OCI-LY7 (cell line): Measurements from ENCODE around the gene C1orf174. TPM values are rescaled to one million over a fixed set of nuclear protein-coding genes. Genes with fewer than 3 reads are reported as not detected.
"Not testable (repeated sequence)": the region's sequence is repeated elsewhere in the genome, so short reads cannot be mapped to it uniquely, and the experiment has no call there.

Experiments
- BruUV-seq: library from RNA; stranded (reverse); fragments of 400-500 nt; replicated peaks from 2 replicates; lab custom pipeline; 2021; lab: Mats Ljungman, UMichigan
- CTCF ChIA-PET: fragments of 300-600 bp; sonication (Branson Sonifier 250); formaldehyde crosslinking; loops from one replicate; lab custom pipeline; 2022; ENCODE audit warnings: antibody characterized with exemption; ENCODE audit not compliant: unreplicated experiment; lab: Charles Lee
- POLR2A ChIA-PET: fragments of 300-600 bp; sonication (Branson Sonifier 250); formaldehyde crosslinking; loops from one replicate; lab custom pipeline; 2022; ENCODE audit warnings: antibody characterized with exemption; lab: Charles Lee
- DNase-seq: peaks from one replicate; pipeline ENCODE4 v3.0.0-alpha.2; 2015; ENCODE audit warnings: low spot score
- H2AFZ ChIP-seq: fragments of 200-600 bp; sonication (generic), shearing (Covaris generic); 2 replicates; pipeline ENCODE4 v1.6.1; 2014; ENCODE audit warnings: mild to moderate bottlenecking, antibody characterized with exemption, low read length, moderate library complexity
- H3K27ac ChIP-seq: fragments of 200-600 bp; sonication (generic); 2 replicates; pipeline ENCODE4 v1.5.1; 2014; ENCODE audit warnings: mixed run types, low read depth, mild to moderate bottlenecking, moderate library complexity, low read length, inconsistent platforms; ENCODE audit not compliant: poor library complexity, severe bottlenecking
- H3K36me3 ChIP-seq: fragments of 200-600 bp; sonication (generic); 2 replicates; pipeline ENCODE4 v1.6.1; 2014; ENCODE audit warnings: mild to moderate bottlenecking, antibody characterized with exemption, low read length, moderate library complexity, mixed read lengths; ENCODE audit not compliant: insufficient read depth
- H3K4me1 ChIP-seq: fragments of 200-600 bp; sonication (generic); 2 replicates; pipeline ENCODE4 v1.5.1; 2014; ENCODE audit warnings: mild to moderate bottlenecking, low read length; ENCODE audit not compliant: insufficient read depth, poor library complexity, severe bottlenecking
- H3K4me2 ChIP-seq: fragments of 200-600 bp; sonication (generic); 2 replicates; pipeline ENCODE4 v1.6.1; 2014; ENCODE audit warnings: mild to moderate bottlenecking, low read length
- H3K4me3 ChIP-seq: fragments of 200-600 bp; sonication (generic); 2 replicates; pipeline ENCODE4 v1.5.1; 2014; ENCODE audit warnings: mild to moderate bottlenecking, low read depth, low read length; ENCODE audit not compliant: poor library complexity, severe bottlenecking
- H3K79me2 ChIP-seq: fragments of 200-600 bp; sonication (generic); 2 replicates; pipeline ENCODE4 v1.6.1; 2016; ENCODE audit warnings: low read depth, mild to moderate bottlenecking, low read length, moderate library complexity, mixed read lengths; ENCODE audit not compliant: insufficient read depth
- H3K9me2 ChIP-seq: fragments of 200-600 bp; sonication (generic); 2 replicates; pipeline ENCODE4 v1.6.1; 2016; ENCODE audit warnings: mild to moderate bottlenecking, low read length, mixed read lengths; ENCODE audit not compliant: insufficient read depth
- H3K9me3 ChIP-seq: fragments of 200-600 bp; sonication (generic); 2 replicates; pipeline ENCODE4 v1.6.1; 2014; ENCODE audit warnings: mild to moderate bottlenecking, mixed run types, low read length, mixed read lengths
- H4K20me1 ChIP-seq: fragments of 200-600 bp; sonication (generic); 2 replicates; pipeline ENCODE4 v1.6.1; 2014; ENCODE audit warnings: mild to moderate bottlenecking, antibody characterized with exemption, low read length, moderate library complexity, mixed read lengths; ENCODE audit not compliant: insufficient read depth
- CTCF ChIP-seq: fragments of 200-600 bp; sonication (generic); conservative IDR thresholded peaks from 2 replicates; pipeline ENCODE4 v1.5.1; 2014; ENCODE audit warnings: mild to moderate bottlenecking, antibody characterized with exemption, low read length, moderate library complexity, mixed read lengths
- EZH2phosphoT487 ChIP-seq: fragments of 200-600 bp; sonication (generic); IDR thresholded peaks from 2 replicates; pipeline ENCODE4 v1.6.1; 2018; ENCODE audit warnings: low read depth, borderline replicate concordance, mild to moderate bottlenecking, mixed run types, antibody characterized with exemption, low read length, moderate library complexity, mixed read lengths
- intact Hi-C: fragments of 100-400 bp; cut with micrococcal nuclease; formaldehyde crosslinking; loops from one replicate; pipeline ENCODE4 v1.10.0; 2022; ENCODE audit not compliant: unreplicated experiment
- total RNA-seq, 2 experiments: library from RNA; depleted of rRNA in 1 of 2; stranded (reverse); fragments of >200 nt in 1 of 2; shearing (Covaris generic) in 1 of 2; gene quantifications; 2 replicates each; pipeline ENCODE4 v1.2.3, GENCODE V29; 2014 to 2022

Gene C1orf174
- total RNA-seq, 2 experiments from 2014 or later = 39.0 to 59.5 TPM

- Histone ChIP-seq H3K36me3 (peaks cover 33% of the 10 kb centered on the region), H2AFZ (no peak overlapping the region), H3K79me2 (no peaks in the 10 kb centered on the region), H4K20me1 (no peaks in the 10 kb centered on the region), H3K9me2 (no peaks in the 10 kb centered on the region), H3K4me1 (peaks cover 6% of the 10 kb centered on the region), H3K4me2 (no peak overlapping the region), H3K9me3 (no peaks in the 10 kb centered on the region), H3K4me3 (no peak overlapping the region), H3K27ac (no peak overlapping the region)
- ChIA-PET POLR2A (no interaction called here), CTCF (no interaction called here)
- no peak for TF ChIP-seq CTCF
- TF ChIP-seq EZH2phosphoT487 = no peak
- DNase-seq = no peak
- BruUV-seq = TSS peak; percentile 28
- intact Hi-C loops = no loop called here
These were observed 21.7 kb upstream of the C1orf174 start for GRCh38 chr1:3921765-3922164.

- Histone ChIP-seq H4K20me1 (no peaks in the 10 kb centered on the region), H3K36me3 (peaks cover 47% of the 10 kb centered on the region), H3K27ac (no peak overlapping the region), H3K9me3 (no peaks in the 10 kb centered on the region), H3K79me2 (no peaks in the 10 kb centered on the region), H3K4me2 (no peak overlapping the region), H3K4me1 (peaks cover 6% of the 10 kb centered on the region), H2AFZ (no peak overlapping the region), H3K9me2 (no peaks in the 10 kb centered on the region), H3K4me3 (no peak overlapping the region)
- DNase-seq = no peak
- intact Hi-C loops = loop anchor here (10.0 kb wide), 2 partner anchors 575 to 665 kb away; no protein-coding TSS in a partner anchor
- ChIA-PET CTCF (no interaction called here), POLR2A (no interaction called here)
- no TSS peak for BruUV-seq
- TF ChIP-seq CTCF (no peak), EZH2phosphoT487 (no peak)
These were observed 19.6 kb upstream of the C1orf174 start for GRCh38 chr1:3919706-3920105.

- Histone ChIP-seq H4K20me1 (no peaks in the 10 kb centered on the region), H3K79me2 (peaks cover 3% of the 10 kb centered on the region; the same call in 1 of the 2 replicates), H3K9me3 (no peaks in the 10 kb centered on the region), H3K4me1 (peaks cover 6% of the 10 kb centered on the region), H3K4me2 (no peak overlapping the region), H3K27ac (no peak overlapping the region), H3K9me2 (no peaks in the 10 kb centered on the region), H3K36me3 (peaks cover 53% of the 10 kb centered on the region), H3K4me3 (no peak overlapping the region), H2AFZ (no peak overlapping the region)
- ChIA-PET POLR2A (no interaction called here), CTCF (no interaction called here)
- intact Hi-C loops = loop anchor here (10.0 kb wide), 2 partner anchors 576 to 666 kb away; no protein-coding TSS in a partner anchor
- BruUV-seq = no TSS peak
- TF ChIP-seq CTCF (no peak), EZH2phosphoT487 (no peak)
- no peak for DNase-seq
These were observed 19.0 kb upstream of the C1orf174 start for GRCh38 chr1:3918966-3919611.

- H3K79me2 ChIP-seq = peaks cover 10% of the 10 kb centered on the region; the same call in 1 of the 2 replicates
- H3K27ac ChIP-seq, H2AFZ ChIP-seq, H3K4me1 ChIP-seq, BruUV-seq, H4K20me1 ChIP-seq, H3K4me2 ChIP-seq, H3K4me3 ChIP-seq, POLR2A ChIA-PET, DNase-seq, CTCF ChIA-PET, H3K9me3 ChIP-seq, H3K9me2 ChIP-seq: not testable (repeated sequence)
- intact Hi-C loops = loop anchor here (10.0 kb wide), 2 partner anchors 576 to 666 kb away; no protein-coding TSS in a partner anchor
- peaks cover 60% of the 10 kb centered on the region for H3K36me3 ChIP-seq
These were observed 18.3 kb upstream of the C1orf174 start for GRCh38 chr1:3918359-3918758.
